HCT116 (cell line): ENCODE measurements around the gene CBFB. TPM values are rescaled to one million over a fixed set of nuclear protein-coding genes. Genes with fewer than 3 reads are reported as not detected.

Source experiments
- ATAC-seq: fragments of 200-7000 bp; cut with Tn5 transposase; 2 replicates; pipeline ENCODE4 v1.9.1; 2020; ENCODE audit warnings: mild to moderate bottlenecking, moderate library complexity
- BruUV-seq: library from RNA; stranded (reverse); fragments of 400-500 nt; replicated peaks from 2 replicates; lab custom pipeline; 2021; lab: Mats Ljungman, UMichigan
- CTCF ChIA-PET: fragments of 300-600 bp; sonication (Branson Sonifier 250); formaldehyde crosslinking; loops from one replicate; lab custom pipeline; 2021; ENCODE audit warnings: antibody characterized with exemption; lab: Charles Lee
- POLR2A ChIA-PET: fragments of 300-600, 350-600 bp; sonication (Branson Sonifier 250); formaldehyde crosslinking; loops from one replicate; lab custom pipeline; 2021; ENCODE audit warnings: antibody characterized with exemption; lab: Charles Lee
- RAD21 ChIA-PET, 2 experiments: fragments of 300-600 bp; sonication (Branson Sonifier 250); formaldehyde crosslinking; loops; one replicate each; lab custom pipeline; 2023; ENCODE audit warnings: low total read pairs in 2 of 2; ENCODE audit not compliant: uncharacterized antibody in 2 of 2, unreplicated experiment in 2 of 2, low non-redundant PET in 1 of 2; lab: Charles Lee
- DNase-seq: peaks from one replicate; pipeline ENCODE4 v3.0.0-alpha.2; 2010; ENCODE audit warnings: low read depth, low spot score
- H2AFZ ChIP-seq: fragments of 200-600 bp; shearing (Covaris generic), sonication (generic); 2 replicates; pipeline ENCODE4 v1.6.1; 2017; ENCODE audit warnings: low read depth, mixed run types, mixed read lengths, antibody characterized with exemption, low read length; ENCODE audit not compliant: poor library complexity, severe bottlenecking
- H3K27ac ChIP-seq: 2 replicates; pipeline ENCODE4 v1.5.1; 2012; ENCODE audit warnings: low read depth, low read length
- H3K27me3 ChIP-seq: fragments of 200-600 bp; sonication (generic); 2 replicates; pipeline ENCODE4 v1.6.1; 2016; ENCODE audit warnings: mixed run types, low read length, mixed read lengths; ENCODE audit not compliant: insufficient read depth
- H3K36me3 ChIP-seq, 2 experiments: fragments of 200-500 bp in 1 of 2; fragments of 200-600 bp in 1 of 2; sonication (Bioruptor generic) in 1 of 2; sonication (generic) in 1 of 2; 2 replicates each; pipeline versions ENCODE4 v1.5.1 to v1.6.1; 2014 to 2016; ENCODE audit warnings: low read length in 2 of 2, inconsistent platforms in 1 of 2, mixed read lengths in 1 of 2, mixed run types in 1 of 2; ENCODE audit not compliant: insufficient read depth in 2 of 2, control insufficient read depth in 1 of 2
- H3K4me1 ChIP-seq, 2 experiments: fragments of 200-600 bp in 1 of 2; sonication (generic) in 1 of 2; 2 replicates each; pipeline versions ENCODE4 v1.5.1 to v1.6.1; 2012 to 2017; ENCODE audit warnings: low read length in 2 of 2, inconsistent platforms in 1 of 2, mild to moderate bottlenecking in 1 of 2, mixed read lengths in 1 of 2, mixed run types in 1 of 2, moderate library complexity in 1 of 2; ENCODE audit not compliant: insufficient read depth in 2 of 2, control insufficient read depth in 1 of 2
- H3K4me2 ChIP-seq: fragments of 200-600 bp; sonication (generic); 2 replicates; pipeline ENCODE4 v1.6.1; 2017; ENCODE audit warnings: mixed run types, low read length, mixed read lengths
- H3K4me3 ChIP-seq, 2 experiments: fragments of 200-600 bp in 1 of 2; sonication (generic) in 1 of 2; replicated peaks in 1 of 2; 2 replicates each; pipeline ENCODE4 v1.5.1; 2011 to 2016; ENCODE audit warnings: low read length in 2 of 2, control low read depth in 1 of 2, low read depth in 1 of 2, mild to moderate bottlenecking in 1 of 2, mixed read lengths in 1 of 2, mixed run types in 1 of 2
- H3K79me2 ChIP-seq: fragments of 200-600 bp; sonication (generic); 2 replicates; pipeline ENCODE4 v1.6.1; 2017; ENCODE audit warnings: mild to moderate bottlenecking, mixed run types, low read length, moderate library complexity, mixed read lengths; ENCODE audit not compliant: insufficient read depth
- H3K9ac ChIP-seq: fragments of 200-600 bp; sonication (generic); 2 replicates; pipeline ENCODE4 v1.6.1; 2016; ENCODE audit warnings: low read length, mixed read lengths
- H3K9me2 ChIP-seq: fragments of 200-600 bp; sonication (generic), shearing (Covaris generic); 2 replicates; pipeline ENCODE4 v1.6.1; 2017; ENCODE audit warnings: mixed run types, mild to moderate bottlenecking, moderate library complexity; ENCODE audit not compliant: insufficient read depth
- H3K9me3 ChIP-seq, 2 experiments: fragments of 200-500 bp in 1 of 2; fragments of 200-600 bp in 1 of 2; sonication (Bioruptor generic) in 1 of 2; sonication (generic) in 1 of 2; 2 replicates each; pipeline ENCODE4 v1.6.1; 2014 to 2017; ENCODE audit warnings: low read length in 2 of 2, mixed read lengths in 2 of 2, inconsistent platforms in 1 of 2, low read depth in 1 of 2, mild to moderate bottlenecking in 1 of 2, mixed run types in 1 of 2, moderate library complexity in 1 of 2; ENCODE audit not compliant: control insufficient read depth in 1 of 2, insufficient read depth in 1 of 2
- H4K20me1 ChIP-seq: fragments of 200-600 bp; sonication (generic), shearing (Covaris generic); 2 replicates; pipeline ENCODE4 v1.6.1; 2017; ENCODE audit warnings: mixed run types, mild to moderate bottlenecking, moderate library complexity; ENCODE audit not compliant: insufficient read depth
- ATF3 ChIP-seq: IDR thresholded peaks from 2 replicates; pipeline ENCODE4 v1.6.1; 2012
- EGR1 ChIP-seq: IDR thresholded peaks from 2 replicates; pipeline ENCODE4 v1.6.1; 2012; ENCODE audit warnings: low read depth
- ELF1 ChIP-seq: IDR thresholded peaks from 2 replicates; pipeline ENCODE4 v1.6.1; 2012; ENCODE audit warnings: low read depth, borderline replicate concordance
- ZFX ChIP-seq: fragments of 450-650 bp; IDR thresholded peaks from 2 replicates; pipeline ENCODE4 v1.6.1; 2017
- intact Hi-C: fragments of 100-400 bp; cut with micrococcal nuclease; formaldehyde crosslinking; loops from 2 replicates; pipeline ENCODE4 v1.10.0; 2022
- total RNA-seq: library from RNA; stranded (reverse); gene quantifications from one replicate; pipeline ENCODE4 v1.2.1, GENCODE V29; 2021; ENCODE audit not compliant: unreplicated experiment
- TF ChIP-seq, protein P1 (sequence below): IDR thresholded peaks from 2 replicates; pipeline ENCODE4 v1.6.1; 2012
- TF ChIP-seq, protein P2 (sequence below), 3 experiments: fragments of 200-600 bp in 1 of 3; sonication (generic) in 1 of 3; IDR thresholded peaks in 2 of 3; conservative IDR thresholded peaks in 1 of 3; 2 replicates each; pipeline ENCODE4 v1.5.1; 2012 to 2017; ENCODE audit warnings: low read depth in 2 of 3, low read length in 2 of 3, antibody characterized with exemption in 1 of 3, borderline replicate concordance in 1 of 3, control low read depth in 1 of 3, mild to moderate bottlenecking in 1 of 3, mixed read lengths in 1 of 3, mixed run types in 1 of 3, moderate library complexity in 1 of 3; ENCODE audit not compliant: insufficient read depth in 1 of 3

Gene CBFB
- total RNA-seq, 1 experiment from 2014 or later, result 101 TPM

DNA sequence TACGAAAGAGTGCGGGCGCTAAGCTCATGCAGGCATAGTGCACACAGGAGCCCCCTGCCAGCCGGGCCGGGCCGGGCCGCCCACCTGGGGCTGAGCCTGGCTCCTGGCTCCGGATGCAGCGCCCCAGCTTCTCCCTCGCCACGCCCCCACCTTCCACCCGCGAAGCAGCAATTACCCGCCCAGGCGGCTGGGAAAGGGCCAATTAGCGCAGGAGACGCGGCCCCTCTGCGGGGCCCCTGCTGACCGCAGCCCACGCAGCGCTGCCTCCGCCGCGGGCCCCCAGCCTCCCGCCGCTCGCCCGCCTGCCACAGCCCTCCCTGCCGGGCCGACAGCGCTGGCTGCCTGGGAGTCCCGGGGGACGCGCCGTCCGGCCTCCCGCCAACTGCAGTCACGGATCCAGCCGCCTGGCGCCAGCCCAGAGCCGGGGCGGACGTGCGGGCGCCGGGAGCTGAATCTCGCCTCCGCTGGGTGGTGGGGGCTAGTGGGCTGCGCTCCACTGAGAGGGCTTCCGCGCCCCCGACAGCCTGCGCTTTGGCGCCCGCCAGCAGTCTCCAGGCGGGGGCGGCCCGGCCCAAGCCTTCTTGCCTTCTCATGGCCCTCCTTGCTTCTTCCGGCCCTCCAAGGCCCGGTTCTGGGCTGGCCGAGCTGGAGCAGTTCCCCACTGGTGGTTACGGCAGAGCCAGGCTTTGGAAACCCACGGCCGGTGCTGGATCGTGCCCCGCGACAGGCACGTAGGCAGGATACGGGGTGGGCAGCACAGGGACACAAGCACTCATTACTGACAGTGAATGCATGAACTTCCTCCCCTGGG, 14.9 kb upstream of the CBFB start:
- no TSS peak for BruUV-seq
- peaks cover 20 to 30% of the 10 kb centered on the region in 2 experiments for H3K4me1 ChIP-seq
- H3K4me3 ChIP-seq, result peak overlapping the region; percentile 43 to 59
- no peaks in the 10 kb centered on the region for H3K27me3 ChIP-seq
- H3K79me2 ChIP-seq, result no peaks in the 10 kb centered on the region
- ChIA-PET CTCF (interaction anchor here (0.7 to 2.6 kb wide), 6 partner anchors 53 to 171 kb away, joined by 3 to 13 read pairs (median 6); partner anchors contain the start of gene CES3), POLR2A (no interaction called here), RAD21 (interaction anchor here (0.9 to 1.4 kb wide), 3 partner anchors 60 to 141 kb away, joined by 3 to 4 read pairs (median 3); no protein-coding TSS in a partner anchor)
- H3K4me2 ChIP-seq, result peak overlapping the region; percentile 83
- H3K9me3 ChIP-seq, result no peaks in the 10 kb centered on the region
- H3K9me2 ChIP-seq, result no peaks in the 10 kb centered on the region
- intact Hi-C loops, result loop anchor here (1.0 to 2.0 kb wide), 2 partner anchors 119 to 141 kb away; no protein-coding TSS in a partner anchor
- no peaks in the 10 kb centered on the region for H3K36me3 ChIP-seq
- H2AFZ ChIP-seq, result no peak overlapping the region
- no peaks in the 10 kb centered on the region for H4K20me1 ChIP-seq
- H3K27ac ChIP-seq, result peak overlapping the region; percentile 75
- TF ChIP-seq ZFX (peak; percentile 61; the same call in 1 of the 2 replicates), ELF1 (no peak), ATF3 (no peak), EGR1 (peak; percentile 64)
- TF ChIP-seq, protein P1, sequence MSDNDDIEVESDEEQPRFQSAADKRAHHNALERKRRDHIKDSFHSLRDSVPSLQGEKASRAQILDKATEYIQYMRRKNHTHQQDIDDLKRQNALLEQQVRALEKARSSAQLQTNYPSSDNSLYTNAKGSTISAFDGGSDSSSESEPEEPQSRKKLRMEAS, result peak; percentile 18; the same call in 1 of the 2 replicates
- TF ChIP-seq, protein P2, sequence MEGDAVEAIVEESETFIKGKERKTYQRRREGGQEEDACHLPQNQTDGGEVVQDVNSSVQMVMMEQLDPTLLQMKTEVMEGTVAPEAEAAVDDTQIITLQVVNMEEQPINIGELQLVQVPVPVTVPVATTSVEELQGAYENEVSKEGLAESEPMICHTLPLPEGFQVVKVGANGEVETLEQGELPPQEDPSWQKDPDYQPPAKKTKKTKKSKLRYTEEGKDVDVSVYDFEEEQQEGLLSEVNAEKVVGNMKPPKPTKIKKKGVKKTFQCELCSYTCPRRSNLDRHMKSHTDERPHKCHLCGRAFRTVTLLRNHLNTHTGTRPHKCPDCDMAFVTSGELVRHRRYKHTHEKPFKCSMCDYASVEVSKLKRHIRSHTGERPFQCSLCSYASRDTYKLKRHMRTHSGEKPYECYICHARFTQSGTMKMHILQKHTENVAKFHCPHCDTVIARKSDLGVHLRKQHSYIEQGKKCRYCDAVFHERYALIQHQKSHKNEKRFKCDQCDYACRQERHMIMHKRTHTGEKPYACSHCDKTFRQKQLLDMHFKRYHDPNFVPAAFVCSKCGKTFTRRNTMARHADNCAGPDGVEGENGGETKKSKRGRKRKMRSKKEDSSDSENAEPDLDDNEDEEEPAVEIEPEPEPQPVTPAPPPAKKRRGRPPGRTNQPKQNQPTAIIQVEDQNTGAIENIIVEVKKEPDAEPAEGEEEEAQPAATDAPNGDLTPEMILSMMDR (IDR thresholded peaks at IDR 0.05 in 2 of 3, conservative IDR thresholded peaks at IDR 0.05 in 1 of 3; ENCODE audit: borderline replicate concordance in 1 of 3, insufficient read depth in 1 of 3, low read depth in 2 of 3, low read length in 2 of 3), result peak in 1 of 3 experiments; percentile 17; a peak in 1 of 6 replicates
- H3K9ac ChIP-seq, result peak overlapping the region; percentile 69
- DNase-seq, result no peak
- peak; percentile 49 for ATAC-seq
